Lower lobe of right lung (tissue), 2 donors: ENCODE measurements around the gene PSMD8. TPM values are rescaled to one million over a fixed set of nuclear protein-coding genes. Genes with fewer than 3 reads are reported as not detected.
"Not testable (repeated sequence)": the region's sequence is repeated elsewhere in the genome, so short reads cannot be mapped to it uniquely, and the experiment has no call there.

Experiments used
- ATAC-seq, 2 donors: fragments of 200-7000 bp; cut with Tn5 transposase; one replicate each; pipeline ENCODE4 v1.9.1; 2020 to 2022; ENCODE audit warnings: mild to moderate bottlenecking in 2 of 2, moderate library complexity in 2 of 2
- DNase-seq: peaks from one replicate; pipeline ENCODE4 v3.0.0-alpha.2; 2020
- H3K27ac ChIP-seq: fragments of 200-600 bp; one replicate; pipeline ENCODE4 v1.8.0; 2022
- H3K27me3 ChIP-seq: fragments of 200-600 bp; one replicate; pipeline ENCODE4 v1.8.0; 2022; ENCODE audit warnings: low read depth
- H3K36me3 ChIP-seq: fragments of 200-600 bp; one replicate; pipeline ENCODE4 v1.8.0; 2022; ENCODE audit warnings: mild to moderate bottlenecking
- H3K4me1 ChIP-seq: fragments of 200-600 bp; one replicate; pipeline ENCODE4 v1.8.0; 2022
- H3K4me3 ChIP-seq: fragments of 200-600 bp; one replicate; pipeline ENCODE4 v1.8.0; 2022; ENCODE audit warnings: mild to moderate bottlenecking
- H3K9me3 ChIP-seq: fragments of 200-600 bp; one replicate; pipeline ENCODE4 v1.8.0; 2022
- intact Hi-C: fragments of 100-400 bp; cut with DNase I; formaldehyde crosslinking; loops from one replicate; pipeline ENCODE4 v1.11.0; 2022
- total RNA-seq: library from RNA; stranded (reverse); fragmentation: NEBNext Ultra II Directional; extraction: Animal tissue kit (Norgen Biotek cat#: 25700); gene quantifications from one replicate; pipeline ENCODE4 v1.2.1, GENCODE V29; 2021
- TF ChIP-seq, protein P1 (sequence below): fragments of 200-600 bp; IDR thresholded peaks from one replicate; pipeline ENCODE4 v1.8.0; 2022; ENCODE audit warnings: antibody characterized with exemption, mild to moderate bottlenecking
- donor health status: DM: no; HTN: yes; CAD: no; lungs with severe emphysema.

PSMD8 gene
- total RNA-seq, 1 donor from 2014 or later: 113 TPM

DNA sequence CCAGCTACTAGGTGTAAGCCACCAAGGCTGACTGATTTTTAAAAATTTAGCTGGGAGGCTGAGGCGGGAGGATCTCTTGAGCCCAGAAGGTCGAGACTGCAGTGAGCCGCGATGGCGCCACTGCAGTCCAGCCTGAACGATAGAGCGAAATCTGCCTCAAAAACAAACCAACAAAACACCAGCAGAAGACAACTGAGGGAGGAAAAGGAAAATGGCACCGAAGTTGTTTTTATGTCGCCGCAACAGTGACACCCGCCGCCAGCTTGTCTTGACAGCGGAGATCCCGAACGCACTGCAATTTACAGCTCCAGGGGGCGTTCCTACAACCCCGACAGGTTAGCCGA, 28.2 kb downstream of the PSMD8 start:
- Histone ChIP-seq H3K27ac (peak overlapping the region; percentile 49), H3K9me3 (no peaks in the 10 kb centered on the region), H3K4me3 (peak overlapping the region; percentile 98), H3K36me3 (peaks cover 26% of the 10 kb centered on the region), H3K4me1 (peaks cover 12% of the 10 kb centered on the region), H3K27me3 (peaks cover 23% of the 10 kb centered on the region)
- intact Hi-C loops: no loop called here
- DNase-seq (no peak), ATAC-seq (no peak)
- TF ChIP-seq, protein P1, sequence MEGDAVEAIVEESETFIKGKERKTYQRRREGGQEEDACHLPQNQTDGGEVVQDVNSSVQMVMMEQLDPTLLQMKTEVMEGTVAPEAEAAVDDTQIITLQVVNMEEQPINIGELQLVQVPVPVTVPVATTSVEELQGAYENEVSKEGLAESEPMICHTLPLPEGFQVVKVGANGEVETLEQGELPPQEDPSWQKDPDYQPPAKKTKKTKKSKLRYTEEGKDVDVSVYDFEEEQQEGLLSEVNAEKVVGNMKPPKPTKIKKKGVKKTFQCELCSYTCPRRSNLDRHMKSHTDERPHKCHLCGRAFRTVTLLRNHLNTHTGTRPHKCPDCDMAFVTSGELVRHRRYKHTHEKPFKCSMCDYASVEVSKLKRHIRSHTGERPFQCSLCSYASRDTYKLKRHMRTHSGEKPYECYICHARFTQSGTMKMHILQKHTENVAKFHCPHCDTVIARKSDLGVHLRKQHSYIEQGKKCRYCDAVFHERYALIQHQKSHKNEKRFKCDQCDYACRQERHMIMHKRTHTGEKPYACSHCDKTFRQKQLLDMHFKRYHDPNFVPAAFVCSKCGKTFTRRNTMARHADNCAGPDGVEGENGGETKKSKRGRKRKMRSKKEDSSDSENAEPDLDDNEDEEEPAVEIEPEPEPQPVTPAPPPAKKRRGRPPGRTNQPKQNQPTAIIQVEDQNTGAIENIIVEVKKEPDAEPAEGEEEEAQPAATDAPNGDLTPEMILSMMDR: no peak

DNA sequence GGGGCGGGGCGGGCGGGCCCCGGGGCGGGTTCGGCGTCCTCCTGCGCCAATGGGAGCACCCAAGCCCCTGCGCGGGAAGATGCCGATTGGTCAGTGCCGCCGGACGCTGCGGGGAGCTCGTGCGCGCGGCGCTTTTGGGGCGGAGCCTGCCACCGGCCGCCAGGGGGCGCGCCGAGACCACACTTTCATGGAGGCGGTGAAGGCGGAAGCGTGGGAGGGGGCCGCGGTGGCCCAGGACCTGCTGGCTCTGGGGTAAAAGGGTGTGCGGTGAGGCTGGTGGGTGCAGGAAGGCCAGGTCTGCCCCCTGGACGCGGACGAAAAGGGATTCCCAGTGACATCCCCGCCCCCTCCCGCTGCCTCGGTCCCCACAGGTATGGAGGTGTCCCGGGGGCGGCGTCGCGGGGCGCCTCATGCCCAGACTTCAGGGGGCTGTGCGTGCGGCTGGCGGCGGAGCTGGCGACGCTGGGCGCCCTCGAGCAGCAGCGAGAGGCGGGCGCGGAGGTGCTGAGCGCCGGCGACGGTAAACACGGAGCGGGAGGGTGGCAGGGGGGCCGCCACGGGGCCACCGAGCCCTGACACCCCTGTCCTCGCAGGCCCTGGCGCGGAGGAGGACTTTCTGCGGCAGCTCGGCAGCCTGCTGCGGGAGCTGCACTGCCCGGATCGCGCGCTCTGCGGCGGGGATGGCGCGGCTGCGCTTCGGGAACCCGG, 28.8 kb downstream of the PSMD8 start, which contains the start of gene FAM98C:
Gene FAM98C (plus strand): TSS at position 127 of the 708 bp plus-strand sequence. CDS start 61 bp downstream, at position 188.
- intact Hi-C loops: no loop called here
- DNase-seq (peak; percentile 97), ATAC-seq (peak; percentile 99)
- H3K9me3 ChIP-seq: no peaks in the 10 kb centered on the region
- TF ChIP-seq, protein P1: peak; percentile 100
- peaks cover 12% of the 10 kb centered on the region for H3K4me1 ChIP-seq
- H3K27ac ChIP-seq: peak within 1 kb of the TSS; percentile 91
- H3K27me3 ChIP-seq: peaks cover 18% of the 10 kb centered on the region
- H3K4me3 ChIP-seq: peak within 1 kb of the TSS; percentile 98
- peaks cover 30% of the 10 kb centered on the region for H3K36me3 ChIP-seq

DNA sequence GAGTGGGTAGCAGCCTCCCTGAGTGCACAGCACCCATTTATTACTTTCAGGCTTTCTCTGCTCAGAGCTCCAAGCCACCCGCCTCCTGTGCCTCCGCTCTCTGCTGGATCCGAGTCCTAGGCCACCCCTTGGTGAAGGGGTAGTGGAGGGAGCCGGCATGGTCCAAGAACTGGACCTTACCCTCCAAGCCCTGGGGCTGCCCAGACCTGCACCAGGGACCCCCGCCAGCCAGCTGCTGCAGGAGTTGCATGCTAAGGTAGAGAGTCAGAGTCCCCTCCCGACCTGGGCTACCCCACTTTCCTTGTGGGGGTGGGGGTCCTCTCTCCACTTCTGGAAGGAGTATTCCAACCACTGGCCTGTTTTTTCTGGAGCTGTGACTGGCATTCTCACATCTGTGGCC, 30.5 kb downstream of the PSMD8 start:
- no peaks in the 10 kb centered on the region for H3K9me3 ChIP-seq
- H3K27ac ChIP-seq: no peak overlapping the region
- TF ChIP-seq, protein P1: no peak
- no peak for DNase-seq
- intact Hi-C loops: no loop called here
- H3K36me3 ChIP-seq: peaks cover 36% of the 10 kb centered on the region
- ATAC-seq: no peak
- peaks cover 12% of the 10 kb centered on the region for H3K4me1 ChIP-seq
- no peak overlapping the region for H3K4me3 ChIP-seq
- H3K27me3 ChIP-seq: peaks cover 4% of the 10 kb centered on the region

DNA sequence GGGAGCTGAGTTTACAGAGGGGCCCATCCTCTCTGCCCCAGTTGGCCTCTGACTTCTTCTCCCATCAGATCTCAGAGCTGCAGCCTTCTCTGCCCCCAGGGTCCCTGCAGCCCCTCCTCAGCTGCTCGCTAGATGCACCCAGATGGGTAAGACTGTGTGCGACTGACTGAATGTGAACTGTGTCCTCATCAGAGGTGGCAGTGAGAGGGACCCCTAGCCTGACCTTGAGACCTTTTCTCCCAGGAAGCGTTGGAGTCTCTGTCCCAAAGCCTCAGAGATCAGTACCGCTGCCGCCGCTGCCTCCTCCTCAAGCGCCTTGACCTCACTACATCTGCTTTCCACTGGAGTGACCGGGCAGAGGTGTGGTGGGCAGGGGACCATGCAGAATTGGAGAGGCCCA, 30.9 kb downstream of the PSMD8 start:
- DNase-seq (no peak), ATAC-seq (no peak)
- intact Hi-C loops: no loop called here
- no peak overlapping the region for H3K4me3 ChIP-seq
- no peak overlapping the region for H3K27ac ChIP-seq
- peaks cover 36% of the 10 kb centered on the region for H3K36me3 ChIP-seq
- no peaks in the 10 kb centered on the region for H3K27me3 ChIP-seq
- no peaks in the 10 kb centered on the region for H3K9me3 ChIP-seq
- TF ChIP-seq, protein P1: no peak
- H3K4me1 ChIP-seq: peaks cover 12% of the 10 kb centered on the region

DNA sequence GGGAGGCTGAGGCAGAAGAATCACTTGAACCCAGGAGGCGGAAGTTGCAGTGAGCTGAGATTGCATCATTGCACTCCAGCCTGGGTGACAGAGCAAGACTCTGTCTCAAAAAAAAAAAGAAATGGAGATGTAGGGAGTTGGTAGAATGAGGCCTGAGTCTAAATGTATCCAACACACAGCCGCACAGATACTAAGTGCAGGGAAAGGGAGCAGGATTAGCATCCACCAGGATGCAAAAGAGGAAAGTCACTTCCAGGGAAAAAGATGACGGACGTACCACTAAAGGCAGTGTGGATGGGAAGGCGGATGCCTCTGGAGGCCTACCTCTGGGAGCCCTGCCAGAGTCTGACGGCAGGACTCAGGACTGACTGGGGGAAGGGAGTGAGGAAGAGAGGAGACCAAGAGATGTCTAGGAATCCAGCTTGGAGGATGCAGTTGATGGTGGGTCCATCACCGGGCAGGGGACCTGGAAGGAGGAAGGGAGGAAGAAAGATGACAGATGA, 35.3 kb downstream of the PSMD8 start:
- DNase-seq: no peak
- intact Hi-C loops: no loop called here

DNA sequence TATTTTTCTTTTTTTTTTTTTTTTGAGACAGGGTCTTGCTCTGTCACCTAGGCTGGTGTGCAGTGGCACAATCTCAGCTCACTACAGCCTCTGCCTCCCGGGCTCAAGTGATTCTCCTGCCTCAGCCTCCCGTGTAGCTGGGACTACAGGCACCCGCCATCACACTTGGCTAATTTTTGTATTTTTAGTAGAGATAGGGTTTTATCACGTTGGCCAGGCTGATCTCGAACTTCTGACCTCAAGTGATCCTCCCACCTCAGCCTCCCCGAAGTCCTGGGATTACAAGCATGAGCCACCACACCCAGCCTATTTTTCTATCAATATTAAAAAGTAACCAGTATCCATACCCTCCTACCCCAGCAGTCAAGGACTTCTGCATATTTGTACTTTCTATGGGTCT, 36.0 kb downstream of the PSMD8 start:
- H3K4me3 ChIP-seq, H3K27ac ChIP-seq, intact Hi-C loops, H3K4me1 ChIP-seq, DNase-seq, H3K9me3 ChIP-seq, ATAC-seq, H3K27me3 ChIP-seq: not testable (repeated sequence)
- peaks cover 29% of the 10 kb centered on the region for H3K36me3 ChIP-seq

More for the DNA sequence above, 35.3 kb downstream of the PSMD8 start:
- Histone ChIP-seq H3K27ac (no peak overlapping the region), H3K27me3 (no peaks in the 10 kb centered on the region), H3K4me1 (no peaks in the 10 kb centered on the region), H3K36me3 (peaks cover 36% of the 10 kb centered on the region), H3K9me3 (no peaks in the 10 kb centered on the region), H3K4me3 (no peak overlapping the region)
- TF ChIP-seq, protein P1: no peak
- no peak for ATAC-seq
